ENCODE data around the gene SLC35D1.
A peak's percentile ranks its signal among the peaks of the same experiment; 100 is the strongest.
"Not testable (repeated sequence)": the region's sequence is repeated elsewhere in the genome, so short reads cannot be mapped to it uniquely, and the experiment has no call there.

SLC35D1 gene

DNA sequence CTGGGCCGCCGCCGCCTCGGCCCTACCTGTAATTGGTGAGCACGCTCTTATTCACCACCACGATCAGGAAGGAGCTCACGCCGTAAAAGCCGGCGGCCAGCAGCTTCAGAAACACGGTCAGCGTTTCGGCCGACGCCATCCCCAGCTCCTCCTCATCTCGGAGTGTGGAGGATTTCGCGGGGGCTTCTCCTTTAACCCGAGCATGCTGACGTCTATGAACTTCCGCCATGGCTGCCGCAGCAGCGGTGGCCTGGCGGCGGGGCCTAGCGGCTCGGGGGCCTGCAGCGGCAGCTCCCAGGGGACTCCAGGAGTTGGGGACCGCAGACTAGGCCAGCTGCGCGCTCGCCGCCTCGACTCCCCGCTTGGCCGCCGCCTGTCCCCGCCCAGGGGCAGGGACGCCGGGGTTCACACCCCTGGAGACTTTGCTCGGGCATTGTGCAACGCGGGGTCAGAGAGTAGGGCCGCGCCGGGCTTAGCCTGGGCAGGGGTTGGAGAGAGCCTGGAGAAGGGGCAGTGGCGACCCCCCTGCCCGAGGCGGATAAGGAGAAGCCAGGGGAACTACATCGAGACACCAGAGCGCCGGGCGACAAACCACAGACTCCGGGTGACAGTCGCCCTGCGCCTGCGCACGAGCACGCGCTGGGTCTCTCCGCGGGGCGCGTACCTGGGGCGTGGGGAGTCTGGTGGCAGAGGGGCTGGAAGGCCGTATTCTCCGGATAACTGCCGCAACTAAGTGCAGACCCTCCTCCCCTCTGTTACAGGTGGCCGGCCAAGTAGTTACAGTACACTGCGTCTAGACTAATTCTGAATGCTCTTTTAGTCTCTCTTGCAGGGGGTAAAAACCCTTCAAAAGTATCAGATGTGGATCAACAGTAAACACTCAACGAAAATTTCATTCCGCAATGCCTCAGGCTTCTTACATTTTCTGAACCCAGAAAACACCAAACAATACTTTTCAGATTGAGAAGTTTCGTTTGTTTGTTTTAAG, at the start of gene SLC35D1:
SLC35D1 (minus strand) TSS at position 364 of the 988 bp plus-strand sequence; CDS start at position 229, 135 bp downstream.
- DNase-seq (ENCODE audit: low read depth in 2 of 2), result peak; percentile 55 to 75

DNA sequence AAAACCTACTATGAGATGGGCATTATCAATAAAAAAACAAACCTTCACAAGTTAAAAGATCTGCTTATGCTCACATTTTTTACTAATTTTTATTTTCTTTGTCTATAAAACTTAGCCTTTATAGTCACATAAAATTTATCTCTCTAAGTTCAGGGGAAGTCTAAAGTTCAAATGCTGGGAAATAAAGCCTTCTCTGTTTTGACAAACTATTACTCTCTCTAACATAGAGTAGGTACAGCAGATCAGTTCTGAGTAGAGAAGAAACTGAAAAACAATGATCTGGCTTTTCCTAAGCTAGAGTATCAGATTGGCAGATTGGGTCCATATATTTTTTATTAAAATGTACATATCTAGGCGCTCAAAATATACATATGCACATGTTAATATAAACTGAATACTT, 49.6 kb upstream of the SLC35D1 start:
- DNase-seq (ENCODE audit: low read depth in 2 of 2), result no peak

DNA sequence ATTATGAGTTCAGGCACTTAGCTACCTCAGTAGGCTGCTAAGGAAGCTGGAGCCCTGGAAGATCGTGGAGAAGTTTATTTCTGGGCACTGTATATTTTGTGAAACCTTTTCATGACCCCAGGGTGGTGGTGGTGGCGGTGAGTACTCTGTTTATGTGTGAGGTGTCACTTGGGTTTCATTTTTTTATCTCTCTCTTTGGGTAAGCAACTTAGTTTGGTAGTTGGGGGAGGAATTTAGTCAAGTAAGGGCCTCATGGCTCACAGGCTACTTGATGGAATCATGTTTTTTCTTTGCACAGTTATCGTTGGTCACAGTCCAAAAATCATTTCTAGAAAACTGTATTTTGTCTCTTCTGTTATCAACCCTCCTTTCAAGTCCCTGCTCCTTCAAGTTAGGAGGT, 46.9 kb upstream of the SLC35D1 start:
- no peak for DNase-seq (ENCODE audit: low read depth in 2 of 2)

DNA sequence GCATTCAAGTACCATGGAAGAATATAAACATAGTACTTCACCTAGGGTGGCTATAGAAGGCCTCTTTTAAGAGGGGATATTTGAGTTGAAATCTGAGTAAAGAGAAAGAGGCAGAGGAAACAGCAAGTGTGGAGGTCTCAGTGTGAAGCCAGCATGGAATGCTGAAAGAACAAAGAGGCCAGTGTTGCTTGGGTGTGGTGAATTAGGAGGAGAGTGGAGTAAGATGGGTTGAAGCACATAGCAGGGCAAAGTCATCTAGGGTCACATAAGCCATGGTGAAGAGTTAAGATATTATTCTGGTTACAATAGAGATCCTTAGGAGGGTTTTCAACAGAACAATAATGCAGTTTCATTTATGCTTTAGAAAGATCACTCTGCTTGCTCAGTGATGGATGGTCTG, 43.4 kb upstream of the SLC35D1 start:
- DNase-seq (ENCODE audit: low read depth in 2 of 2), result no peak

DNA sequence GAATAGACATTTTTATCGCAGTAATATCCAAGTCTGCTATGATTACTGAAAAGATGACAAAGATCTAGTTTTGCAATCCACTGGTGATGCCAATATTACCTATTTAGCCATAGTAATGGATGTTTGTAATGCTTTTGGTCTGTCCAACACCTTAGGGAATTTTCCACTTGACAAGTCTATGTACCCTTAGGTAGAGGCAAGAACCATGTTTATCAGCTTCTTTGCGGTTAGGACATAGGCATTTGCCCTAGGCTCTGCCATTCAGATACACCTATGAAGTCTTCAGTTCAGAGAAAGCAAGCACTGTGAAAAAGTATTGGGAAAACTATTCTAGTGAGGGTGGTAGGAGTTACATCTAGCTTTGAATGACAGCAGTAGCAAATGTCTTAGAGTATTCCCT, 40.2 kb upstream of the SLC35D1 start:
- no peak for DNase-seq (ENCODE audit: low read depth in 2 of 2)

DNA sequence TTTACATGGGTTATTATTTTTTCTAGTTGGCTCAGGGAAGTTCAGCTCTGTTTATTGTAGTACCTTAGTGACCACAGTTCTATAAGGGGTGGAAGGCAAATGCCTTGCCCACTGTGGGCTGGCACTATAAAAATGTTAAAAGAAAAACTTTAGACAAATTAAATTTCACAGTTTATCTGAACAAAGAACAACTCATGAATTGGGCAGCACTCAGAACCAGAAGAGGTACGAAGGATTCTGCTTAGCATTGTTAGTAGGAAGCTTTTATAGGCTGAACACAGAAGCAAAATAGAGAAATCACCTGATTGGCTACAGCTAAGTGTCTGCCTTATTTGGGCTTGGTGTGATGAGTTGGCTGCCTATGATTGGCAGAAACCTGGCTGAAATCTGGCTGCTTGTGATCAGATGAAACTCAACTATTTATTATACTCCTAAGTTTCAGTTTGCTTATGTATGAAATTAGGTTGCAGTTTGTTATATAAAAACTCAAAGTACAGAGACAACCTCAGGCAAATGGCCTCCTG, 35.8 kb upstream of the SLC35D1 start:
- DNase-seq (ENCODE audit: low read depth in 2 of 2), result no peak

DNA sequence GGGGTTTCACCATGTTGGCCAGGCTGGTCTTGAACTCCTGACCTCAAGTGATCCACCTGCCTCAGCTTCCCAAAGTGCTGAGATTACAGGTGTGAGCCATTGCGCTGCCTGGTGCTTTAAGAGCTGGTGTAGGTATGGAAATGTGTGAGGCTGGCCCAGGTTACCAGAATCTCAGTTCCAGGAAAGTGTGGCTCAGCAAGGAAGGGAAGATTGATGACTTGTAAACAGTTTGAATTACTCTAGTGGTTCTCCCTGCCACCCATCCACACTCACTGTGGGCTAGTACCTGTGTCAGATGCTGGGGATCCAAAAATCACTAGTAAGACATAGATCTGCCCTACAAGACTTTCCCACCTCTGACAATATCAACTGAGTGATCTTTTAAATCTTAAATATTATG, 34.5 kb upstream of the SLC35D1 start:
- no peak for DNase-seq (ENCODE audit: low read depth in 2 of 2)

DNA sequence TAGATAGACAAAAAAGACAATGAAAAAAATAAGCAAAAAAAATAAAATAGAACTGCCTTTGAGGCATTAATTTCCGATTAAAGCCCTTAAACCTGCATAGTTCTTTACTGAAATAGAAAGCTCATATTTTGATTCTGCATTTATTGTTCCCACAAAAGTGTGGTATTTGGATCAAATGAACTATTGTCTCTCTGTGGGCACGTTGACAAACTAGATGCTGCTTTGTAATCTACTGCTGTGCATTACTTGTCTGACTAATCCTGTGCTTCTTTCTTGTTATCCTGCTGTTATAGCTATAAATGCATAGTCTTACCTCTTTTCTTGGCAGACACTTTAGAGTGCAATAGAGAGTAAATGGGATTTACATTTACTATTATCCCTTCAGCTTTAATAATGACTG, 31.4 kb upstream of the SLC35D1 start:
- no peak for DNase-seq (ENCODE audit: low read depth in 2 of 2)

DNA sequence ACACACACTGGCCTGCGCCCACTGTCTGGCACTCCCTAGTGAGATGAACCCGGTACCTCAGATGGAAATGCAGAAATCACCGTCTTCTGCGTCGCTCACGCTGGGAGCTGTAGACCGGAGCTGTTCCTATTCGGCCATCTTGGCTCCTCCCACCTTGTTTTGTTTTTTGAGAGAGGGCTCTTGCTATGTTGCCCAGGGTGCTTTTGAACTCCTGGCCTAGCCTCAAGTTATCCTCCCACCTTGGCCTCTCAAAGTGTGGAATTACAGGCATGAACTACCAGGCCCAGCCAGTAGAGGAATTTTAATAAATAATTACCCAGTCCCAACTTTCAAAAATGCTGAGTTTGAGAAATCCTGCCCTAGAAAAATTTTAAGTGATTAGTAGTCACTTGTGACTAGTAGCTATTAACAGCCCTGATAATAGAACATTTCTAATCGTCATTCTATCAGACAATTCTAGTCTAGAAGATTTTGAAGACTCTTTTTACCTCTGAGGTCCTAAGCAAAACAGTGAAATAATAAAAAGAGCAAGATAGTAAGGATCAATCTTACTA, 30.9 kb upstream of the SLC35D1 start:
- DNase-seq (ENCODE audit: low read depth in 2 of 2), result no peak

DNA sequence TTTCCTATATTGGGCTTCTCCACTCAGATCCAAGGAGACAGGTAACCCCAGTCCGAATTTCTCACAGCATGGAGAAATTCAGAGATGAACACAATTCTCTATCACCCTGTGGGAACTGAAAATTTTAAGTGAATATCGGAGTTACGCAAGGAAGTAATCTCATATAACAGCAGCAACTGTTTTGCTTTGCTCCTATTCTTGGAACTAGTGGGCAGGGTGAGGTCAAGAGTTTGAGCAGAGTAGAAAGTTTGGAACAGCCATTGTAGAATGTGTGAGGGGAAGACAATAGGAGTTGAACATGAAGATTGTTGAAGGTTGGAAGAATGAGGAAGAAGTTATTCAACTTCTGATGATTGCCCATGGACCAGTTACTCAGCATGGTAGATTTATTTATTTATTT, 24.3 kb upstream of the SLC35D1 start:
- no peak for DNase-seq (ENCODE audit: low read depth in 2 of 2)

DNA sequence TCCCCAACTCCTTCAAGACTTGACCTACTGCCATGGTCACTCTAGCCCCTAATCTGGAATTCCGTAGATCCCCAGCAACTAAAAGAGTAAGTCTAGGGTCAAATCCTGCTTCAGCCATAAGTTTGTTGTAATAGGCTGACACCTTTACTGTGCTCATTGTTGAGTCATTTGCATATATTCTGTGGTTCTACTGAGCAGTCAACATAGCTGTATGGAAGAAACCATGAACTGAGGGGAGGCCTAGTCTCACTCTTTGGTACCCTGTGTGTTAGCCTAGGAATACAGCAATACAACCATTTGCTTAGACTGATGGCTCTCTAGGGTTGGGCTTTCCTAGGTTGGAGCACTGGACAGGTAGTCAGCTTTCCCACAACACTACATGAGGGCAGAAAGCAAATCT, 23.6 kb upstream of the SLC35D1 start:
- DNase-seq (ENCODE audit: low read depth in 2 of 2), result no peak

DNA sequence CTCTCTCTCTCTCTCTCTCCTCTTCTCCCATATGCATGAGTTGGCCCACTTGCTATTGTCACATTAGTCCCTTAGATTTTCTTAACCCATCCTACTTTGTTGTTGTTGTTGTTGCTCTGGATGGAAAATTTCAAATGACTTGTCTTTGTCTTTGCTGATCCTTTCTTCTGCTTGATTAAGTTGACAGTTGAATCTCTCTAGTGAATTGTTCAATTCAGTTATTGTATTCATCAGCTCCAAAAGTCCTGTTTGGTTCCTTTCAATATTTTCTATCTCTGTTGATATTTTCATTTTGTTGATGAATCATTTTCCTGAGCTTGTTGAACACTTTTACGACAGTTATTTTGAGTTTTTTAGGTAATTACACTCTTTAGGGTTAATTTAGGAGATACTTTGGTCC, 18.8 kb upstream of the SLC35D1 start:
- no peak for DNase-seq (ENCODE audit: low read depth in 2 of 2)

DNA sequence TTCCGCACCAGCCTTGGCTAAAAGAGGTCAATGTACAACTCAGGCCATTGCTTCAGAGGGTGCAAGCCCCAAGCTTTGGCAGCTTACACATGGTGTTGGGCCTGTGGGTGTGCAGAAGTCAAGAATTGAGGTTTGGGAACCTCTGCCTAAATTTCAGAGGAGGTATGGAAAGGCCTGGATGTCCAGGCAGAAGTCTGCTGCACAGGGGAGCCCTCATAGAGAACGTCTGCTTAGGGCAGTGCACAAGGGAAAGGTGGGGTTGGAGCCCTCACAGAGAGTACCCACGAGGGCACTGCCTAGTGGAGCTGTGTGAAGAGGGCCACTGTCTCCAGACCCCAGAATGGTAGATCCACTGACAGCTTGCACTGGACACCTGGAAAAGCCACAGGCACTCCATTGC, 13.7 kb upstream of the SLC35D1 start:
- DNase-seq (ENCODE audit: low read depth in 2 of 2), result not testable (repeated sequence)

DNA sequence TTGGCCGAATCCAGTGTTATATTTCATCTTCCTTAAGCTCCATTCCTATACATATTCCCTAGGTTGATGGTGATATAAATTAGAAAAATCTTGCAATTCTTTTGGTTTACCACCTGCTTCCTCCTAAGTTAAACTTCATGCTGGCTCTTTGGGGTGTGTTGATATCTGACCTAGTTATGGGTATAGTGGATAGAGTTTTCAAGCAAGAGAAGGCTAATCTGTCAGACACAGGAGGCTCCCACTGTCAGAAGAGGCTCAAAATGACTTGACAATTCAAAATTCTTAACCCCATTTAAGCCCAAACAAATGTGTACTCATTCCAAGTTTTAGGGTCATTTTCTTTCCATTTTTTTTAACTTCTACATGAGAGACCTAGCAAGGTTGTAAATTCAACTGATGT, 8.5 kb upstream of the SLC35D1 start:
- DNase-seq (ENCODE audit: low read depth in 2 of 2), result no peak

DNA sequence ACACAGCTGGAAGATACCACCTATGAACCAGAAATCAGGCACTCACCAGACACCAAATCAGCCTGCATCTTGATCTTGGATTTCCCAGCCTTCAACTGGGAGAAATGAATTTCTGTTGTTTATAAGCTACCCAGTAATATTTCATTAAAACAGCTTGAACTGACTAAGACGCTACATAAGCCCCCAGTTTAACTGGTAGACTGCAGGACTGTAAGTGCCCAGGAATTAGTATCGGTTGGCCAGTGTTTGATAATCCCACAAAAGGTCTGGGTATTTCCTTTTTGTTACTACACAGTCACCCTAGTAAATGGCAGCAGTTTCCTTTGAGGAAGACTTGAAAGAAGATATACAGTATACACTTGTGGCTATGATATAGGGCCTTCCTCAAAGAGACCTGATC, 7.3 kb upstream of the SLC35D1 start:
- no peak for DNase-seq (ENCODE audit: low read depth in 2 of 2)

DNA sequence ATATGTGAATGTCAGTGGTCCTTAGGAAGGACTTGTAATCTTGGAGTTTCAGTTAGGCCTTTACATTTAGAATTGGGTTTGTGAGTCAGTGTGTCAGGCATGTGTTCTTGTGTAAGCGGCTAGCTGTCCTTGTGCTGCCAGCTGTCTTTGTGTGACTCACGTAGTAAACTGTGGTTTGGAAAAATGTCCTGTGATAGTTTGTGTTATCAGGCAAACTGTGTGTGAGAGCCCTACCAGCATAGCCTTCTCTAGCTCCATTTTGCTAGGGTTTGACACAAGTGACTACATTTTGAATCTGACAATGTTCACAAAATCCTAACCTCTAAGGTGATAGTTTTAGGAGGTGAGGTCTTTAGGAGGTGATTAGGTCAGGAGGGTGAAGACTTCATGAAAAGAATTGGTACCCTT, 6.9 kb upstream of the SLC35D1 start:
- DNase-seq (ENCODE audit: low read depth in 2 of 2), result no peak

DNA sequence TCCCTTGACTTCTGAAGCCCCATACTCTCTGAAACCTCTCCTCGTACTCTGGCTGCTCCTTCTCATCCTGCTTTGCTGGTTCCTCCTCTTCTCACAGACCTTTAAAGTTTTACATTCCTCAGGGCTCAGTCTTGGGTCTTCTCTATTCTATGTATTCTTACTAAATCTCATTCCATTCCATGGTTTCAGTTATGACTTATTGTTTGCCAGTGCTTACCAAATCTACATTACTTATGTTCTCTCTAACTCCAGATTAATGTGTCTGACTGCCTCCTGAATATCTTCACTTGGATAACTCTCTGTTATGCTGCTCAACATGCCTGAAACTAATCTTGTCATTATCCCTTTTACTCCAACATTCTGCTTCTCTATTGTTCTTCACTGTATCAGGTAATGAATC, 5.4 kb upstream of the SLC35D1 start:
- DNase-seq (ENCODE audit: low read depth in 2 of 2), result no peak

DNA sequence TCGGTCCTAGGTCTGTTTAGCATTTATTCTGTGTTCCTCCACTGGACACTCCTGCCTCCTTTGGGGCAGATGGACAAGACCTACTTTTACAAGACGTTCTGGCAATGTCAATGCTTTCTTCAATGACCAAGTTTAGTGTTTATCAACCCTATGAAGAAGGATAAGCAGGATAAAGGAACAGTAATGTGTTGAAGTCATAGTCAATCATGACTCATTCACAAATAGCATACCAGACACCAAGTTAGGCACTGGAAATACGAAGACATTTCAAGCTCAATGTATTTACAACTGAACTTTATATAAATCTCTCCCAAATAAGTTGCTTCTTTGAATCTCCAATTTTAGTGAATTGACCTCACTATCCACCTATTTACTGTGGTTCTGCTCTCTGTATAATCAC, 4.8 kb upstream of the SLC35D1 start:
- no peak for DNase-seq (ENCODE audit: low read depth in 2 of 2)

DNA sequence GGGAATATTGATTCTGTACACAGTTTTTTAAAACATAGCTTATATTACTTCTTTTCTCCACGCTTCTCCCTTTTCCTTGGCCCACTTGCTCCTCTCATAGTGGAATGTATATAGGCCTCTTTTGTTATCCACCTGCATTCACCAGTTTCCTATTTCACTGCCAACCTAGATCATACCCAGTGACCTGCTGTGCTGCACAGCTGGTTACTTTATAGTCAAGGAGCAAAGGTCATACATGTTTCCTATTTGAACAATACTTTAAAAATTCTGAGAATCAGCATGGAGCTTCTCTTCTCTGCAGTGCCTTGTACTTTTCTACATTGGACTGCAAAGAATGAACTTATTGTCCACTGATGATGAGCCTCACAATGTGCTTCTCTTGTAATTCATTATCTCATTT, 4.3 kb upstream of the SLC35D1 start:
- DNase-seq (ENCODE audit: low read depth in 2 of 2), result no peak

DNA sequence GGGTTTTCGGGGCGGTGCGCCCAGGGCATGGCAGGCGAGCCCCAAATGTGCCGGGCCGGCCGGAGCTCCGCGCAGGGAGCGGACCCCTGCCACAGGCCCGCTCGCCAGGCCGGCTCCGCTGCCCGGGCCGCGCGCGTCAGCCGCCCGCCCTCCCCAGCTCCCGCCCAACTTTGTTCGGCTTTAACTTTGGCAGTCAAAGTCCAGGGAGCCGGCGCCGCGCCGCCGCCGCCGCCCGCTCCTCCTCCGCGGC, 488 bp downstream of the SLC35D1 start:
- no peak for DNase-seq (ENCODE audit: low read depth in 2 of 2)

DNA sequence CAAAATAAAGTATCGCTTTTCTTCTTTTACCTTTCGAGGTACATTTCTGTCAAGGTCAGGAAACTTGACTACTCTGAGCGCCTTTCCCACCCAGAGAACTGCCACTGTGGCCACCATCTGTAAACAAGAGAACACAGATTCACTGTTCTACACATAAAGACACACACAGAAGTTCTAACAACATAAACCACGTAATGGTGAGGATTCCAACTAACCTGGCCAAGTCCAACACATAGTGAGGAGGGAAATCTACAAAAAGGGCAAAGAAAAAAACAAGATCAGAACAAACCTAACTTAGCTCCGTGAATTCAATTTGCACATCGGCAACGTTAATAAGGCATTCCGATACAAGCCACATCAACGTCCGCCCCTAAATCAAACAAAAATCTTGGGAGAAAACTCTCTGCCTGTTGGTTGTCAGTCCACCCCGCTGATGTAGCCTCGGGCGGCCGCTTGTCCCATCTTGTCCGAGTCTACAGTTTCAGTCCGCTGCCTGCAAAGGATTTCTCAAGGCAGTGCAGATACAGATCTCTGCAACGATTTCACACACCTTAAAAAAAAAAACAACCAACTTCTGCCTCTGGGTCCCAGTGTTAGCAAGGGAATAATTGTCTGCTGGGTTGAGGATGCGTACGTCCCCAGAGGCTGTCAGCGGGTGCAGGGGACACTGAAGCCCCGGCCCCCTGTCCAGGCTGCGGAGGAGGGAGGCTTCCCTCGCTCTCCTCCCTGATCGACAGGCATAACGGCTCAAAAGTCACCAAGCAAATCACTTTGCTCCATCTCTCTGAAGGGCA, 1.0 kb downstream of the SLC35D1 start:
- DNase-seq (ENCODE audit: low read depth in 2 of 2), result no peak

DNA sequence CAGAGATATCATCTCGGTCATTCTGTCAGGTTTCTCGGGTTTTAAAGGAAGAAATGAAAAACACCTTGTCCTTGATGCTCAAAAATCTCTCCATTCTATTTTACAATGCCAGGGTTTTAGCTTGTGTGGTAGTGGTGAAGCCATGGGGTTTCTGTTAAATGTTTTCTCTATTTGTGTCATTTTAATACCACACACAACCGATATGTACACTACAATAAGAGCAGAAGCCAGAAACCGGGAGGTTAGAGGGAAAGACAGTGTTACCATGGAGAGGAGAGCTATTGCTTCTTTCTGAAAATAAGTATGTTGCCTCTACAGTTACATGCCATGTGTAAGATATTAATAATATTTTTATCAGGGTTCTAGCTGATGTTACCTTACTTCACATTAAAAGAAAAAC, 2.8 kb downstream of the SLC35D1 start:
- DNase-seq (ENCODE audit: low read depth in 2 of 2), result no peak
